Measurements from ENCODE around the gene SEMA4F. TPM values are rescaled to one million over a fixed set of nuclear protein-coding genes. Genes with fewer than 3 reads are reported as not detected.
A peak's percentile ranks its signal among the peaks of the same experiment; 100 is the strongest.

Gene SEMA4F, protein sequence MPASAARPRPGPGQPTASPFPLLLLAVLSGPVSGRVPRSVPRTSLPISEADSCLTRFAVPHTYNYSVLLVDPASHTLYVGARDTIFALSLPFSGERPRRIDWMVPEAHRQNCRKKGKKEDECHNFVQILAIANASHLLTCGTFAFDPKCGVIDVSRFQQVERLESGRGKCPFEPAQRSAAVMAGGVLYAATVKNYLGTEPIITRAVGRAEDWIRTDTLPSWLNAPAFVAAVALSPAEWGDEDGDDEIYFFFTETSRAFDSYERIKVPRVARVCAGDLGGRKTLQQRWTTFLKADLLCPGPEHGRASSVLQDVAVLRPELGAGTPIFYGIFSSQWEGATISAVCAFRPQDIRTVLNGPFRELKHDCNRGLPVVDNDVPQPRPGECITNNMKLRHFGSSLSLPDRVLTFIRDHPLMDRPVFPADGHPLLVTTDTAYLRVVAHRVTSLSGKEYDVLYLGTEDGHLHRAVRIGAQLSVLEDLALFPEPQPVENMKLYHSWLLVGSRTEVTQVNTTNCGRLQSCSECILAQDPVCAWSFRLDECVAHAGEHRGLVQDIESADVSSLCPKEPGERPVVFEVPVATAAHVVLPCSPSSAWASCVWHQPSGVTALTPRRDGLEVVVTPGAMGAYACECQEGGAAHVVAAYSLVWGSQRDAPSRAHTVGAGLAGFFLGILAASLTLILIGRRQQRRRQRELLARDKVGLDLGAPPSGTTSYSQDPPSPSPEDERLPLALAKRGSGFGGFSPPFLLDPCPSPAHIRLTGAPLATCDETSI
- total RNA-seq: 1 to 10 TPM; 1.6 to 6.5 (median 3.3) TPM

GRCh38 chr2:74653985-74654882 is at the start of gene SEMA4F:
SEMA4F (plus strand) TSS chr2:74654247; CDS start chr2:74654377, 130 bp downstream.
- peaks cover 0 to 10% (median 3%) of the 10 kb centered on the region in 4 donors for H3K4me1 ChIP-seq
- H3K27me3 ChIP-seq: no peaks in the 10 kb centered on the region
- TF ChIP-seq POLR2A (IDR thresholded peaks at IDR 0.05) (peak in 1 of 2 donors; percentile 48), CTCF (IDR thresholded peaks at IDR 0.05) (no peak)
- peak within 1 kb of the TSS; percentile 53 to 80 (median 78) for H3K4me3 ChIP-seq
- no peaks in the 10 kb centered on the region for H3K9me3 ChIP-seq
- H3K27ac ChIP-seq: peak within 1 kb of the TSS in 3 of 4 donors; percentile 23 to 77 (median 30)
- no peaks in the 10 kb centered on the region for H3K36me3 ChIP-seq
- DNase-seq: peak; percentile 96 to 98 (median 98)

DNA sequence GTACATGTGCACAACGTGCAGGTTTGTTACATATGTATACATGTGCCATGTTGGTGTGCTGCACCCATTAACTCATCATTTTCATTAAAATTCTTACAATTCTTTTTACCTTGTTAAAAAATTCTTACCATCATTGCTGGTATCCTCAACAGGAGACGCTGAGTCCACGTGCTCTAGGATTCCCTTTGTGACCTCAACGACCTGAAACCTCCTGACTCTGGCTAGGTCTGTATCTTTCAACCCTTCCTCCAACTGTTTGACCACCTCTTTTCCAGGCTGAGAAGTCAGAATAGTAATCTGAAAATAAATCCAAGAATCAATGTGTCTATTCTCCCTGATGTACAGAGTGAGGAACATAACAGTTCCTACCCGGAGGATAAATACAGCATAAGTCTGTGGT is 47.1 kb upstream of the SEMA4F start:
- Histone ChIP-seq H3K9me3 (no peaks in the 10 kb centered on the region), H3K4me3 (no peak overlapping the region), H3K4me1 (no peaks in the 10 kb centered on the region), H3K27me3 (no peaks in the 10 kb centered on the region), H3K36me3 (no peaks in the 10 kb centered on the region), H3K27ac (no peak overlapping the region)
- no peak for TF ChIP-seq POLR2A (IDR thresholded peaks at IDR 0.05)
- TF ChIP-seq CTCF (IDR thresholded peaks at IDR 0.05): no peak
- DNase-seq: no peak

- Histone ChIP-seq H3K36me3 (no peaks in the 10 kb centered on the region), H3K9me3 (no peaks in the 10 kb centered on the region), H3K27ac (no peak overlapping the region), H3K4me3 (no peak overlapping the region), H3K27me3 (no peaks in the 10 kb centered on the region), H3K4me1 (no peaks in the 10 kb centered on the region)
- no peak for DNase-seq
- TF ChIP-seq POLR2A (IDR thresholded peaks at IDR 0.05) (no peak), CTCF (IDR thresholded peaks at IDR 0.05) (no peak)
Measured at GRCh38 chr2:74617122-74617521, 36.9 kb upstream of the SEMA4F start.

GRCh38 chr2:74618410-74619083 is 35.5 kb upstream of the SEMA4F start:
- Histone ChIP-seq H3K27me3 (no peaks in the 10 kb centered on the region), H3K4me1 (no peaks in the 10 kb centered on the region), H3K4me3 (no peak overlapping the region), H3K9me3 (no peaks in the 10 kb centered on the region), H3K36me3 (no peaks in the 10 kb centered on the region), H3K27ac (no peak overlapping the region)
- TF ChIP-seq POLR2A (IDR thresholded peaks at IDR 0.05) (no peak), CTCF (IDR thresholded peaks at IDR 0.05) (no peak)
- DNase-seq: no peak

Data from Peyer's patch (tissue), 4 donors.